ENCODE results near the gene FAM161B. TPM values are rescaled to one million over a fixed set of nuclear protein-coding genes. Genes with fewer than 3 reads are reported as not detected.
A peak's percentile ranks its signal among the peaks of the same experiment; 100 is the strongest.

Gene FAM161B
- total RNA-seq, 1 donor from 2014 or later = 4.8 TPM

GRCh38 chr14:73953731-73954130 is 3.8 kb upstream of the FAM161B start:
- H3K36me3 ChIP-seq (ENCODE audit: control insufficient read depth, insufficient read depth, low read length) = no peaks in the 10 kb centered on the region
- H3K27me3 ChIP-seq (ENCODE audit: control insufficient read depth, insufficient read depth, low read length) = no peaks in the 10 kb centered on the region
- DNase-seq (ENCODE audit: low read depth) = no peak
- no peak for TF ChIP-seq CTCF (IDR thresholded peaks at IDR 0.05; ENCODE audit: insufficient read depth, low read length, poor library complexity, severe bottlenecking)
- H3K4me3 ChIP-seq (ENCODE audit: low read depth, low read length) = no peak overlapping the region

GRCh38 chr14:73945159-73945670 is 4.7 kb downstream of the FAM161B start:
- no peak for DNase-seq (ENCODE audit: low read depth)
- no peak for TF ChIP-seq CTCF (IDR thresholded peaks at IDR 0.05; ENCODE audit: insufficient read depth, low read length, poor library complexity, severe bottlenecking)
- Histone ChIP-seq H3K27me3 (ENCODE audit: control insufficient read depth, insufficient read depth, low read length) (no peaks in the 10 kb centered on the region), H3K36me3 (ENCODE audit: control insufficient read depth, insufficient read depth, low read length) (no peaks in the 10 kb centered on the region), H3K4me3 (ENCODE audit: low read depth, low read length) (no peak overlapping the region)

GRCh38 chr14:73944432-73945158 is 5.3 kb downstream of the FAM161B start:
- Histone ChIP-seq H3K36me3 (ENCODE audit: control insufficient read depth, insufficient read depth, low read length) (no peaks in the 10 kb centered on the region), H3K27me3 (ENCODE audit: control insufficient read depth, insufficient read depth, low read length) (no peaks in the 10 kb centered on the region), H3K4me3 (ENCODE audit: low read depth, low read length) (no peak overlapping the region)
- DNase-seq (ENCODE audit: low read depth) = no peak
- TF ChIP-seq CTCF (IDR thresholded peaks at IDR 0.05; ENCODE audit: insufficient read depth, low read length, poor library complexity, severe bottlenecking) = no peak

GRCh38 chr14:73943083-73943482 is 6.8 kb downstream of the FAM161B start:
- no peak for TF ChIP-seq CTCF (IDR thresholded peaks at IDR 0.05; ENCODE audit: insufficient read depth, low read length, poor library complexity, severe bottlenecking)
- Histone ChIP-seq H3K4me3 (ENCODE audit: low read depth, low read length) (no peak overlapping the region), H3K27me3 (ENCODE audit: control insufficient read depth, insufficient read depth, low read length) (no peaks in the 10 kb centered on the region), H3K36me3 (ENCODE audit: control insufficient read depth, insufficient read depth, low read length) (no peaks in the 10 kb centered on the region)
- DNase-seq (ENCODE audit: low read depth) = peak; percentile 19

- TF ChIP-seq CTCF (IDR thresholded peaks at IDR 0.05; ENCODE audit: insufficient read depth, low read length, poor library complexity, severe bottlenecking) = no peak
- DNase-seq (ENCODE audit: low read depth) = no peak
- H3K27me3 ChIP-seq (ENCODE audit: control insufficient read depth, insufficient read depth, low read length) = no peaks in the 10 kb centered on the region
- no peak overlapping the region for H3K4me3 ChIP-seq (ENCODE audit: low read depth, low read length)
- H3K36me3 ChIP-seq (ENCODE audit: control insufficient read depth, insufficient read depth, low read length) = no peaks in the 10 kb centered on the region
Measured at GRCh38 chr14:73942180-73942579, 7.7 kb downstream of the FAM161B start.

GRCh38 chr14:73937012-73937411 is 12.9 kb downstream of the FAM161B start:
- H3K4me3 ChIP-seq (ENCODE audit: low read depth, low read length) = no peak overlapping the region
- H3K36me3 ChIP-seq (ENCODE audit: control insufficient read depth, insufficient read depth, low read length) = no peaks in the 10 kb centered on the region
- no peak for TF ChIP-seq CTCF (IDR thresholded peaks at IDR 0.05; ENCODE audit: insufficient read depth, low read length, poor library complexity, severe bottlenecking)
- H3K27me3 ChIP-seq (ENCODE audit: control insufficient read depth, insufficient read depth, low read length) = no peaks in the 10 kb centered on the region
- no peak for DNase-seq (ENCODE audit: low read depth)
